ENCODE measurements around the gene MAST4. TPM values are rescaled to one million over a fixed set of nuclear protein-coding genes. Genes with fewer than 3 reads are reported as not detected.

MAST4 gene
- polyA plus RNA-seq, 1 donor from 2014 or later = 11.8 TPM

- H3K27me3 Mint-ChIP-seq = peaks cover 11% of the 10 kb centered on the region
These were observed 271.6 kb downstream of the MAST4 start for GRCh38 chr5:66867618-66868322.

GRCh38 chr5:66869347-66869746 lies 273.2 kb downstream of the MAST4 start:
- Mint-ChIP-seq H3K27me3 (peaks cover 7% of the 10 kb centered on the region), H3K4me3 (no peak overlapping the region), H3K36me3 (no peaks in the 10 kb centered on the region), H3K9me3 (peaks cover 0 to 1% (median 0%) of the 10 kb centered on the region in 3 donors), H3K4me1 (peaks cover 0 to 4% (median 0%) of the 10 kb centered on the region in 3 donors), H3K27ac (no peak overlapping the region)

More at GRCh38 chr5:66867618-66868322, 271.6 kb downstream of the MAST4 start:
- Mint-ChIP-seq H3K27ac (no peak overlapping the region), H3K9me3 (peaks cover 0 to 1% (median 0%) of the 10 kb centered on the region in 3 donors), H3K4me1 (peaks cover 0 to 6% (median 0%) of the 10 kb centered on the region in 3 donors), H3K4me3 (no peak overlapping the region), H3K36me3 (peaks cover 3% of the 10 kb centered on the region)

- H3K4me3 Mint-ChIP-seq = no peak overlapping the region
- H3K27me3 Mint-ChIP-seq = peaks cover 2% of the 10 kb centered on the region
- H3K27ac Mint-ChIP-seq = no peak overlapping the region
- peaks cover 0 to 4% (median 0%) of the 10 kb centered on the region in 3 donors for H3K4me1 Mint-ChIP-seq
- no peaks in the 10 kb centered on the region for H3K36me3 Mint-ChIP-seq
- H3K9me3 Mint-ChIP-seq = peaks cover 0 to 1% (median 0%) of the 10 kb centered on the region in 3 donors
These were observed 274.5 kb downstream of the MAST4 start for GRCh38 chr5:66870708-66871107.

- H3K36me3 Mint-ChIP-seq = no peaks in the 10 kb centered on the region
- H3K9me3 Mint-ChIP-seq = peaks cover 0 to 1% (median 0%) of the 10 kb centered on the region in 3 donors
- H3K27ac Mint-ChIP-seq = no peak overlapping the region
These were observed 275.5 kb downstream of the MAST4 start for GRCh38 chr5:66871651-66872050.

GRCh38 chr5:66872736-66873331 lies 276.6 kb downstream of the MAST4 start:
- H3K36me3 Mint-ChIP-seq = peaks cover 3% of the 10 kb centered on the region
- H3K27ac Mint-ChIP-seq = no peak overlapping the region
- H3K9me3 Mint-ChIP-seq = peaks cover 0 to 1% (median 0%) of the 10 kb centered on the region in 3 donors
- H3K27me3 Mint-ChIP-seq = no peaks in the 10 kb centered on the region
- no peaks in the 10 kb centered on the region for H3K4me1 Mint-ChIP-seq
- H3K4me3 Mint-ChIP-seq = no peak overlapping the region

More at GRCh38 chr5:66871651-66872050, 275.5 kb downstream of the MAST4 start:
- H3K27me3 Mint-ChIP-seq = peaks cover 1% of the 10 kb centered on the region
- no peak overlapping the region for H3K4me3 Mint-ChIP-seq
- H3K4me1 Mint-ChIP-seq = peaks cover 0 to 4% (median 0%) of the 10 kb centered on the region in 3 donors

GRCh38 chr5:66874004-66874403 lies 277.8 kb downstream of the MAST4 start:
- no peak overlapping the region for H3K4me3 Mint-ChIP-seq
- H3K4me1 Mint-ChIP-seq = no peaks in the 10 kb centered on the region
- H3K27ac Mint-ChIP-seq = no peak overlapping the region
- H3K9me3 Mint-ChIP-seq = peaks cover 0 to 1% (median 0%) of the 10 kb centered on the region in 3 donors
- H3K27me3 Mint-ChIP-seq = no peaks in the 10 kb centered on the region
- H3K36me3 Mint-ChIP-seq = peaks cover 3% of the 10 kb centered on the region

- peaks cover 0 to 1% (median 0%) of the 10 kb centered on the region in 3 donors for H3K9me3 Mint-ChIP-seq
- H3K4me1 Mint-ChIP-seq = no peaks in the 10 kb centered on the region
- H3K27me3 Mint-ChIP-seq = no peaks in the 10 kb centered on the region
These were observed 279.1 kb downstream of the MAST4 start for GRCh38 chr5:66875315-66875714.

GRCh38 chr5:66876266-66876807 lies 280.1 kb downstream of the MAST4 start:
- no peak overlapping the region for H3K4me3 Mint-ChIP-seq
- H3K27me3 Mint-ChIP-seq = no peaks in the 10 kb centered on the region
- peaks cover 3% of the 10 kb centered on the region for H3K36me3 Mint-ChIP-seq
- H3K9me3 Mint-ChIP-seq = no peaks in the 10 kb centered on the region
- H3K27ac Mint-ChIP-seq = peak overlapping the region in 1 of 3 donors; percentile 36
- no peaks in the 10 kb centered on the region for H3K4me1 Mint-ChIP-seq

More at GRCh38 chr5:66875315-66875714, 279.1 kb downstream of the MAST4 start:
- peaks cover 3% of the 10 kb centered on the region for H3K36me3 Mint-ChIP-seq
- H3K4me3 Mint-ChIP-seq = no peak overlapping the region
- H3K27ac Mint-ChIP-seq = no peak overlapping the region

- H3K4me3 Mint-ChIP-seq = no peak overlapping the region
- H3K9me3 Mint-ChIP-seq = no peaks in the 10 kb centered on the region
- no peaks in the 10 kb centered on the region for H3K27me3 Mint-ChIP-seq
- no peaks in the 10 kb centered on the region for H3K4me1 Mint-ChIP-seq
- no peak overlapping the region for H3K27ac Mint-ChIP-seq
- H3K36me3 Mint-ChIP-seq = peaks cover 3% of the 10 kb centered on the region
These were observed 281.6 kb downstream of the MAST4 start for GRCh38 chr5:66877843-66878242.

GRCh38 chr5:66880401-66880800 lies 284.2 kb downstream of the MAST4 start:
- no peak overlapping the region for H3K4me3 Mint-ChIP-seq
- peaks cover 4% of the 10 kb centered on the region for H3K36me3 Mint-ChIP-seq
- H3K27me3 Mint-ChIP-seq = peaks cover 1% of the 10 kb centered on the region
- no peak overlapping the region for H3K27ac Mint-ChIP-seq
- no peaks in the 10 kb centered on the region for H3K9me3 Mint-ChIP-seq
- no peaks in the 10 kb centered on the region for H3K4me1 Mint-ChIP-seq

GRCh38 chr5:66881480-66882161 lies 285.4 kb downstream of the MAST4 start:
- Mint-ChIP-seq H3K9me3 (no peaks in the 10 kb centered on the region), H3K4me1 (no peaks in the 10 kb centered on the region), H3K27ac (no peak overlapping the region), H3K36me3 (peaks cover 4% of the 10 kb centered on the region), H3K27me3 (peaks cover 3% of the 10 kb centered on the region), H3K4me3 (no peak overlapping the region)

GRCh38 chr5:66882606-66883227 lies 286.5 kb downstream of the MAST4 start:
- Mint-ChIP-seq H3K27me3 (peaks cover 3% of the 10 kb centered on the region), H3K27ac (no peak overlapping the region), H3K4me1 (no peaks in the 10 kb centered on the region), H3K4me3 (no peak overlapping the region), H3K9me3 (no peaks in the 10 kb centered on the region), H3K36me3 (peaks cover 1% of the 10 kb centered on the region)

GRCh38 chr5:66884564-66885243 lies 288.5 kb downstream of the MAST4 start:
- Mint-ChIP-seq H3K27ac (no peak overlapping the region), H3K9me3 (no peaks in the 10 kb centered on the region), H3K27me3 (peaks cover 3% of the 10 kb centered on the region), H3K36me3 (peaks cover 1% of the 10 kb centered on the region), H3K4me1 (no peaks in the 10 kb centered on the region), H3K4me3 (no peak overlapping the region)

- Mint-ChIP-seq H3K4me3 (no peak overlapping the region), H3K9me3 (no peaks in the 10 kb centered on the region), H3K4me1 (no peaks in the 10 kb centered on the region), H3K27ac (no peak overlapping the region), H3K36me3 (peaks cover 1% of the 10 kb centered on the region), H3K27me3 (peaks cover 3% of the 10 kb centered on the region)
These were observed 290.7 kb downstream of the MAST4 start for GRCh38 chr5:66886941-66887340.

All from IgD-negative memory B cell (primary cell).